ENCODE measurements around the gene TMEM185B.

TMEM185B gene

GRCh38 chr2:120226316-120226715 lies 3.1 kb upstream of the TMEM185B start:
- no peak for DNase-seq (ENCODE audit: low spot score)
- in situ Hi-C loops (cut with MboI; ENCODE audit: low pct_unique_long_range_greater_than_20kb, low sequenced_read_pairs, unreplicated experiment) = no loop called here
- no peak for TF ChIP-seq CTCF (IDR thresholded peaks at IDR 0.05; ENCODE audit: extremely low read depth, insufficient read depth, missing control alignments)

GRCh38 chr2:120225549-120226065 lies 2.4 kb upstream of the TMEM185B start:
- in situ Hi-C loops (cut with MboI; ENCODE audit: low pct_unique_long_range_greater_than_20kb, low sequenced_read_pairs, unreplicated experiment) = no loop called here
- DNase-seq (ENCODE audit: low spot score) = no peak
- TF ChIP-seq CTCF (IDR thresholded peaks at IDR 0.05; ENCODE audit: extremely low read depth, insufficient read depth, missing control alignments) = no peak

- no peak for TF ChIP-seq CTCF (IDR thresholded peaks at IDR 0.05; ENCODE audit: extremely low read depth, insufficient read depth, missing control alignments)
- in situ Hi-C loops (cut with MboI; ENCODE audit: low pct_unique_long_range_greater_than_20kb, low sequenced_read_pairs, unreplicated experiment) = no loop called here
- no peak for DNase-seq (ENCODE audit: low spot score)
Observed at GRCh38 chr2:120224735-120225548, 1.7 kb upstream of the TMEM185B start.

GRCh38 chr2:120224256-120224655 lies 1.1 kb upstream of the TMEM185B start:
- no peak for DNase-seq (ENCODE audit: low spot score)
- no peak for TF ChIP-seq CTCF (IDR thresholded peaks at IDR 0.05; ENCODE audit: extremely low read depth, insufficient read depth, missing control alignments)
- in situ Hi-C loops (cut with MboI; ENCODE audit: low pct_unique_long_range_greater_than_20kb, low sequenced_read_pairs, unreplicated experiment) = no loop called here

GRCh38 chr2:120222186-120223033 lies 790 bp downstream of the TMEM185B start:
- TF ChIP-seq CTCF (IDR thresholded peaks at IDR 0.05; ENCODE audit: extremely low read depth, insufficient read depth, missing control alignments) = no peak
- in situ Hi-C loops (cut with MboI; ENCODE audit: low pct_unique_long_range_greater_than_20kb, low sequenced_read_pairs, unreplicated experiment) = no loop called here
- DNase-seq (ENCODE audit: low spot score) = no peak

- no peak for TF ChIP-seq CTCF (IDR thresholded peaks at IDR 0.05; ENCODE audit: extremely low read depth, insufficient read depth, missing control alignments)
- in situ Hi-C loops (cut with MboI; ENCODE audit: low pct_unique_long_range_greater_than_20kb, low sequenced_read_pairs, unreplicated experiment) = no loop called here
- DNase-seq (ENCODE audit: low spot score) = no peak
Observed at GRCh38 chr2:120221616-120222015, 1.6 kb downstream of the TMEM185B start.
